Endothelial cell of umbilical vein (primary cell): ENCODE data around the gene DSC1. TPM values are rescaled to one million over a fixed set of nuclear protein-coding genes. Genes with fewer than 3 reads are reported as not detected.

Source experiments
- BruUV-seq: library from RNA; stranded (reverse); fragments of 400-500 nt; replicated peaks from 2 replicates; lab custom pipeline; 2021; lab: Mats Ljungman, UMichigan
- CTCF ChIA-PET: fragments of 300-600, 350-600 bp; sonication (Branson Sonifier 250); formaldehyde crosslinking; loops from one replicate; lab custom pipeline; 2021; ENCODE audit warnings: antibody characterized with exemption, inconsistent platforms; lab: Charles Lee
- POLR2A ChIA-PET: fragments of 300-600, 350-600 bp; sonication (Branson Sonifier 250); formaldehyde crosslinking; loops from one replicate; lab custom pipeline; 2021; ENCODE audit warnings: antibody characterized with exemption, inconsistent platforms; lab: Charles Lee
- DNase-seq: peaks from one replicate; pipeline ENCODE4 v3.0.0-alpha.2; 2011; ENCODE audit warnings: low read depth, low spot score
- FAIRE-seq: peaks from 2 replicates; lab custom pipeline; 2011; peaks lifted over from hg19 to GRCh38; lab: Jason Lieb, UNC
- H2AFZ ChIP-seq: 2 replicates; pipeline ENCODE4 v1.6.0; 2012; ENCODE audit warnings: low read depth, low read length, control low read depth, inconsistent platforms
- H3K27ac ChIP-seq: 2 replicates; pipeline ENCODE4 v1.5.1; 2011; ENCODE audit warnings: low read depth, mild to moderate bottlenecking, control low read depth, low read length, moderate library complexity; ENCODE audit not compliant: insufficient read depth
- H3K27me3 ChIP-seq, 2 experiments: 2 replicates each; pipeline versions ENCODE4 v1.6.0 to v1.6.1; 2011; ENCODE audit warnings: low read length in 2 of 2, mixed read lengths in 1 of 2; ENCODE audit not compliant: control insufficient read depth in 2 of 2, insufficient read depth in 2 of 2
- H3K36me3 ChIP-seq, 2 experiments: 2 replicates in 1 of 2; 3 replicates in 1 of 2; pipeline ENCODE4 v1.5.1; 2011; ENCODE audit warnings: low read length in 2 of 2, mild to moderate bottlenecking in 1 of 2, moderate library complexity in 1 of 2; ENCODE audit not compliant: control insufficient read depth in 2 of 2, insufficient read depth in 2 of 2; ENCODE audit errors: extremely low read depth in 1 of 2
- H3K4me1 ChIP-seq: 3 replicates; pipeline ENCODE4 v1.5.1; 2011; ENCODE audit warnings: mild to moderate bottlenecking, low read length; ENCODE audit not compliant: control insufficient read depth, insufficient read depth; ENCODE audit errors: extremely low read depth
- H3K4me2 ChIP-seq: 2 replicates; pipeline ENCODE4 v1.6.1; 2011; ENCODE audit warnings: low read length, control low read depth, mixed read lengths; ENCODE audit not compliant: insufficient read depth
- H3K4me3 ChIP-seq, 3 experiments: fragments of 200-600 bp in 1 of 3; sonication (generic), shearing (Covaris generic) in 1 of 3; replicated peaks in 1 of 3; 2 replicates each; pipeline ENCODE4 v1.5.1; 2011 to 2016; ENCODE audit warnings: control low read depth in 3 of 3, low read length in 3 of 3, mild to moderate bottlenecking in 2 of 3, inconsistent platforms in 1 of 3, low read depth in 1 of 3, moderate library complexity in 1 of 3; ENCODE audit not compliant: insufficient read depth in 1 of 3
- H3K79me2 ChIP-seq: 2 replicates; pipeline ENCODE4 v1.6.0; 2012; ENCODE audit warnings: low read length, inconsistent platforms; ENCODE audit not compliant: control insufficient read depth, insufficient read depth
- H3K9ac ChIP-seq: replicated peaks from 2 replicates; pipeline ENCODE3; 2011; ENCODE audit warnings: low read length, control low read depth; ENCODE audit not compliant: insufficient read depth; ENCODE audit errors: extremely low read depth
- H3K9me1 ChIP-seq: replicated peaks from 3 replicates; pipeline ENCODE4 v1.6.0; 2011; ENCODE audit warnings: mild to moderate bottlenecking, low read length; ENCODE audit not compliant: control insufficient read depth, insufficient read depth; ENCODE audit errors: extremely low read depth
- H3K9me3 ChIP-seq: replicated peaks from 2 replicates; pipeline ENCODE4 v1.5.1; 2012; ENCODE audit warnings: low read length, inconsistent platforms; ENCODE audit not compliant: control insufficient read depth, insufficient read depth
- H4K20me1 ChIP-seq: replicated peaks from 2 replicates; pipeline ENCODE3; 2011; ENCODE audit warnings: mild to moderate bottlenecking, low read length; ENCODE audit not compliant: control insufficient read depth, insufficient read depth; ENCODE audit errors: extremely low read depth
- CTCF ChIP-seq, 2 donors: IDR thresholded peaks; 1 replicate in 1 of 2; 2 replicates in 1 of 2; pipeline ENCODE4 v1.5.1; 2011; ENCODE audit warnings: low read length in 2 of 2, mild to moderate bottlenecking in 2 of 2, moderate library complexity in 2 of 2, control low read depth in 1 of 2, inconsistent platforms in 1 of 2, low read depth in 1 of 2; ENCODE audit not compliant: insufficient read depth in 1 of 2; ENCODE audit errors: extremely low read depth in 1 of 2
- EZH2 ChIP-seq: IDR thresholded peaks from 2 replicates; pipeline ENCODE4 v1.6.1; 2012; ENCODE audit warnings: borderline replicate concordance, low read depth, mild to moderate bottlenecking, moderate library complexity, low read length, inconsistent platforms; ENCODE audit not compliant: severe bottlenecking
- FOS ChIP-seq: IDR thresholded peaks from 2 replicates; pipeline ENCODE4 v1.6.1; 2011; ENCODE audit warnings: mild to moderate bottlenecking, low read length, moderate library complexity, borderline replicate concordance; ENCODE audit not compliant: insufficient read depth
- GATA2 ChIP-seq: IDR thresholded peaks from 2 replicates; pipeline ENCODE4 v1.7.0; 2011; ENCODE audit warnings: low read depth, mild to moderate bottlenecking, moderate library complexity, mixed read lengths, low read length; ENCODE audit not compliant: insufficient read length, insufficient read depth
- JUN ChIP-seq: IDR thresholded peaks from 2 replicates; pipeline ENCODE4 v1.6.1; 2011; ENCODE audit warnings: borderline replicate concordance, low read depth; ENCODE audit not compliant: insufficient read length, insufficient read depth
- MAX ChIP-seq: IDR thresholded peaks from 2 replicates; pipeline ENCODE4 v1.6.1; 2011; ENCODE audit not compliant: insufficient read depth, insufficient read length
- MYC ChIP-seq: IDR thresholded peaks from one replicate; pipeline ENCODE4 v1.6.1; 2011; ENCODE audit warnings: mild to moderate bottlenecking, low read depth, low read length
- POLR2A ChIP-seq: IDR thresholded peaks from 2 replicates; pipeline ENCODE4 v1.6.1; 2012; ENCODE audit warnings: low read depth, mild to moderate bottlenecking, control low read depth, low read length
- POLR2AphosphoS5 ChIP-seq: IDR thresholded peaks from 2 replicates; pipeline ENCODE4 v1.6.1; 2012; ENCODE audit warnings: low read depth, mild to moderate bottlenecking, control low read depth, low read length, moderate library complexity; ENCODE audit not compliant: insufficient read depth
- dilution Hi-C: fragments of 300-500 bp; cut with MboI; formaldehyde crosslinking; loops from one replicate; pipeline ENCODE4 v1.15.0; 2019; ENCODE audit warnings: low sequenced_read_pairs; ENCODE audit not compliant: extremely low pct_ligation_motif_present
- intact Hi-C: fragments of 100-400 bp; cut with micrococcal nuclease; formaldehyde crosslinking; loops from one replicate; pipeline ENCODE4 v1.10.0; 2022
- polyA plus RNA-seq, 4 experiments: library from polyadenylated mRNA; depleted of rRNA in 3 of 4; stranded (reverse) in 3 of 4; unstranded in 1 of 4; fragments of >200 nt; gene quantifications; 2 replicates each; pipeline versions ENCODE4 v1.2.1 to v1.2.3, GENCODE V29; 2011 to 2012; ENCODE audit warnings: missing spikeins in 1 of 4
- total RNA-seq: library from RNA; stranded (reverse); gene quantifications from 2 replicates; pipeline ENCODE4 v1.2.3, GENCODE V29; 2021

The DSC1 gene
- total and polyA plus RNA-seq, 2 donors (not counting 3 experiments of a cell fraction or from before 2014, with no cell fraction given): not detected

DNA sequence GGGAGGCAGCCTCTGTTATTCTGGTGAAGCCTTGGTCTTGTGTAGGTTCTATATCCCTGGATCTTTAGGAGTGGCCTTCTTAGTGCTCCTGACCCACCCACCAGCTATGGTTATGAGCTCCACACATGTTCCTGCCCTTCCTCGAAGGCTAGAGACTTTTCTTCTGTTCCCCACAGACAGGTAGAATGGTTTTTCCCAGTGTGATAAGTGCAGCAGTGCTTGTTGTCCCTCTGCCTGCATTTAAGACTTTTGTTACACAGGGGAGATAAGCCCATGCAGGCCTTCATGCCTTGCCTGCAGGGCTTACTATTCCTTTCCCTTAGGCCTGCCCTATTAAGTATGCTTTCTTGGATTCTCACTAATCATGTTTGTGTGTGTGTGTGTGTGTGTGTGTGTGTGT is 48.4 kb upstream of the DSC1 start:
- FAIRE-seq: no peak
- ChIA-PET POLR2A (no interaction called here), CTCF (no interaction called here)

GRCh38 chr18:31209041-31209440 is 46.4 kb upstream of the DSC1 start:
- Histone ChIP-seq H3K4me1 (no peaks in the 10 kb centered on the region), H4K20me1 (no peaks in the 10 kb centered on the region), H3K9ac (no peak overlapping the region), H3K27ac (no peak overlapping the region), H3K9me3 (no peaks in the 10 kb centered on the region), H3K4me3 (no peak overlapping the region), H3K79me2 (no peaks in the 10 kb centered on the region), H3K27me3 (no peaks in the 10 kb centered on the region), H3K36me3 (no peaks in the 10 kb centered on the region), H3K9me1 (no peaks in the 10 kb centered on the region), H2AFZ (no peak overlapping the region), H3K4me2 (no peak overlapping the region)
- no peak for TF ChIP-seq GATA2
- no peak for TF ChIP-seq JUN
- TF ChIP-seq MYC: no peak
- TF ChIP-seq POLR2AphosphoS5: no peak
- TF ChIP-seq CTCF (IDR thresholded peaks at IDR 0.05; ENCODE audit: extremely low read depth in 1 of 2, insufficient read depth in 1 of 2, low read depth in 1 of 2, low read length in 2 of 2): no peak
- TF ChIP-seq EZH2: no peak
- TF ChIP-seq MAX: no peak
- no peak for TF ChIP-seq POLR2A
- TF ChIP-seq FOS: no peak
- intact Hi-C loops (no loop called here), dilution Hi-C loops (no loop called here)
- no peak for DNase-seq
- CTCF ChIA-PET: no interaction called here
- BruUV-seq: no TSS peak
- POLR2A ChIA-PET: no interaction called here
- FAIRE-seq: no peak

More for the DNA sequence above, 48.4 kb upstream of the DSC1 start:
- H3K4me2 ChIP-seq: no peak overlapping the region
- intact Hi-C loops: no loop called here
- no peaks in the 10 kb centered on the region for H3K79me2 ChIP-seq
- H3K27me3 ChIP-seq: no peaks in the 10 kb centered on the region
- H4K20me1 ChIP-seq: no peaks in the 10 kb centered on the region
- H3K27ac ChIP-seq: no peak overlapping the region
- no peaks in the 10 kb centered on the region for H3K9me1 ChIP-seq
- DNase-seq: no peak
- no peak overlapping the region for H3K4me3 ChIP-seq
- BruUV-seq: no TSS peak
- H3K4me1 ChIP-seq: no peaks in the 10 kb centered on the region
- H3K36me3 ChIP-seq: no peaks in the 10 kb centered on the region
- H2AFZ ChIP-seq: no peak overlapping the region
- dilution Hi-C loops: no loop called here
- no peak for TF ChIP-seq EZH2
- no peaks in the 10 kb centered on the region for H3K9me3 ChIP-seq
- no peak overlapping the region for H3K9ac ChIP-seq
